ENCODE measurements around the gene TBPL2.

GRCh38 chr14:55411426-55412389, 28.7 kb downstream of the TBPL2 start, which contains the start of gene ATG14:
- no peak for TF ChIP-seq CTCF (IDR thresholded peaks at IDR 0.05; ENCODE audit: low read depth, low read length, poor library complexity, severe bottlenecking)
- no peak for TF ChIP-seq EZH2phosphoT487 (IDR thresholded peaks at IDR 0.05; ENCODE audit: borderline replicate concordance, low read length)
